ELR (cell line): ENCODE data around the gene PIAS2.
"Not testable (repeated sequence)": the region's sequence is repeated elsewhere in the genome, so short reads cannot be mapped to it uniquely, and the experiment has no call there.

Source experiments
- DNase-seq: peaks from one replicate; pipeline ENCODE4 v3.0.0-alpha.2; 2015; ENCODE audit warnings: low read depth

PIAS2 gene

GRCh38 chr18:46832849-46833248, 84.5 kb downstream of the PIAS2 start:
- no peak for DNase-seq

GRCh38 chr18:46832422-46832821, 84.9 kb downstream of the PIAS2 start:
- DNase-seq: peak; percentile 10

GRCh38 chr18:46831434-46831833, 85.9 kb downstream of the PIAS2 start:
- DNase-seq: no peak

GRCh38 chr18:46830633-46831032, 86.7 kb downstream of the PIAS2 start:
- DNase-seq: no peak

GRCh38 chr18:46829947-46830346, 87.4 kb downstream of the PIAS2 start:
- no peak for DNase-seq

GRCh38 chr18:46829531-46829930, 87.8 kb downstream of the PIAS2 start:
- no peak for DNase-seq

GRCh38 chr18:46821856-46822711, 95.2 kb downstream of the PIAS2 start:
- DNase-seq: no peak

- no peak for DNase-seq
Observed at GRCh38 chr18:46820863-46821262, 96.4 kb downstream of the PIAS2 start.

- DNase-seq: no peak
Observed at GRCh38 chr18:46815661-46816060, 101.6 kb downstream of the PIAS2 start.

- DNase-seq: no peak
Observed at GRCh38 chr18:46814399-46814798, 102.9 kb downstream of the PIAS2 start.

GRCh38 chr18:46812311-46812710, 105.0 kb downstream of the PIAS2 start:
- DNase-seq: no peak

- DNase-seq: no peak
Observed at GRCh38 chr18:46810481-46811000, 106.8 kb downstream of the PIAS2 start.

- DNase-seq: no peak
Observed at GRCh38 chr18:46809145-46809544, 108.2 kb downstream of the PIAS2 start.

GRCh38 chr18:46795945-46796344, 121.4 kb downstream of the PIAS2 start:
- DNase-seq: not testable (repeated sequence)

- DNase-seq: no peak
Observed at GRCh38 chr18:46794607-46795006, 122.7 kb downstream of the PIAS2 start.

- peak; percentile 10 for DNase-seq
Observed at GRCh38 chr18:46793565-46793964, 123.7 kb downstream of the PIAS2 start.

GRCh38 chr18:46789088-46789487, 128.2 kb downstream of the PIAS2 start:
- no peak for DNase-seq

GRCh38 chr18:46787674-46788073, 129.6 kb downstream of the PIAS2 start:
- no peak for DNase-seq

GRCh38 chr18:46772357-46772756, 144.9 kb downstream of the PIAS2 start:
- DNase-seq: no peak

GRCh38 chr18:46771141-46771540, 146.2 kb downstream of the PIAS2 start:
- no peak for DNase-seq

- DNase-seq: no peak
Observed at GRCh38 chr18:46770708-46771107, 146.6 kb downstream of the PIAS2 start.

- no peak for DNase-seq
Observed at GRCh38 chr18:46768166-46768921, 149.0 kb downstream of the PIAS2 start.

GRCh38 chr18:46767217-46767616, 150.1 kb downstream of the PIAS2 start:
- DNase-seq: no peak
